HepG2 (cell line): ENCODE measurements around the gene HEATR5B. TPM values are rescaled to one million over a fixed set of nuclear protein-coding genes. Genes with fewer than 3 reads are reported as not detected.

ENCODE experiments used
- ATAC-seq: fragments of 200-7000 bp; cut with Tn5 transposase; 3 replicates; pipeline ENCODE4 v1.9.1; 2020; ENCODE audit warnings: mild to moderate bottlenecking, moderate library complexity
- BruUV-seq: library from RNA; stranded (reverse); fragments of 400-500 nt; replicated peaks from 2 replicates; lab custom pipeline; 2021; lab: Mats Ljungman, UMichigan
- CTCF ChIA-PET: fragments of 300-600 bp; formaldehyde crosslinking; extraction: SDS; loops from one replicate; lab custom pipeline; 2021; ENCODE audit warnings: low total read pairs, inconsistent platforms, low intra/inter-chr PET ratio; lab: Yijun Ruan, JAX
- POLR2A ChIA-PET: fragments of 350-600 bp; sonication (Branson Sonifier 250); formaldehyde crosslinking; loops from one replicate; lab custom pipeline; 2020; ENCODE audit warnings: antibody characterized with exemption, inconsistent platforms; lab: Yijun Ruan, JAX
- DNase-seq: peaks from one replicate; pipeline ENCODE4 v3.0.0-alpha.2; 2015; ENCODE audit warnings: low spot score
- FAIRE-seq: peaks from 3 replicates; lab custom pipeline; 2011; peaks lifted over from hg19 to GRCh38; lab: Jason Lieb, UNC
- H2AFZ ChIP-seq: one replicate; pipeline ENCODE4 v1.6.1; 2011; ENCODE audit warnings: low read length, inconsistent platforms
- H3K27ac ChIP-seq: fragments of 300-600 bp; 3 replicates; pipeline ENCODE4 v1.8.0; 2011; ENCODE audit warnings: mixed run types, mild to moderate bottlenecking, mixed read lengths, low read length, inconsistent platforms; ENCODE audit not compliant: insufficient read depth; ENCODE audit errors: extremely low read length
- H3K27me3 ChIP-seq, 2 experiments: fragments of 200-600 bp in 1 of 2; 2 replicates in 1 of 2; 3 replicates in 1 of 2; pipeline versions ENCODE4 v1.6.0 to v1.8.0; 2011; ENCODE audit warnings: low read length in 2 of 2, mild to moderate bottlenecking in 2 of 2, moderate library complexity in 2 of 2, inconsistent platforms in 1 of 2; ENCODE audit not compliant: insufficient read depth in 2 of 2, control insufficient read depth in 1 of 2
- H3K36me3 ChIP-seq, 2 experiments: fragments of 200-600 bp in 1 of 2; replicated peaks in 1 of 2; 2 replicates in 1 of 2; 3 replicates in 1 of 2; pipeline versions ENCODE4 v1.5.1 to v1.8.0; 2011; ENCODE audit warnings: low read length in 2 of 2, inconsistent platforms in 1 of 2; ENCODE audit not compliant: insufficient read depth in 2 of 2, control insufficient read depth in 1 of 2
- H3K4me1 ChIP-seq: 2 replicates; pipeline ENCODE4 v1.5.1; 2012; ENCODE audit warnings: low read length, inconsistent platforms; ENCODE audit not compliant: insufficient read depth
- H3K4me2 ChIP-seq: 2 replicates; pipeline ENCODE4 v1.6.0; 2011; ENCODE audit warnings: low read depth, low read length, inconsistent platforms
- H3K4me3 ChIP-seq, 3 experiments: fragments of 200-600 bp in 1 of 3; sonication (generic), shearing (Covaris generic) in 1 of 3; replicated peaks in 1 of 3; 2 replicates each; pipeline ENCODE4 v1.5.1; 2011 to 2016; ENCODE audit warnings: low read length in 3 of 3, inconsistent platforms in 2 of 3, low read depth in 2 of 3, mild to moderate bottlenecking in 2 of 3, control low read depth in 1 of 3, mixed read lengths in 1 of 3; ENCODE audit not compliant: insufficient read depth in 1 of 3
- H3K79me2 ChIP-seq: one replicate; pipeline ENCODE4 v1.6.1; 2011; ENCODE audit warnings: low read length, inconsistent platforms; ENCODE audit not compliant: insufficient read depth
- H3K9ac ChIP-seq: 2 replicates; pipeline ENCODE4 v1.6.0; 2011; ENCODE audit warnings: mild to moderate bottlenecking, low read depth, low read length, inconsistent platforms; ENCODE audit not compliant: insufficient read depth
- H3K9me3 ChIP-seq: 2 replicates; pipeline ENCODE4 v1.5.1; 2012; ENCODE audit warnings: mild to moderate bottlenecking, low read length
- H4K20me1 ChIP-seq: 2 replicates; pipeline ENCODE4 v1.6.0; 2011; ENCODE audit warnings: inconsistent platforms, mild to moderate bottlenecking, low read length, moderate library complexity; ENCODE audit not compliant: insufficient read depth
- ARID4A ChIP-seq: sonication (generic); formaldehyde crosslinking; IDR thresholded peaks from 2 replicates; pipeline ENCODE4 v1.5.0; 2020; ENCODE audit warnings: mild to moderate bottlenecking, missing genetic modification reagents, borderline replicate concordance
- DZIP1 ChIP-seq: sonication (generic); formaldehyde crosslinking; IDR thresholded peaks from 2 replicates; pipeline ENCODE4 v1.5.0; 2020; ENCODE audit warnings: mild to moderate bottlenecking, missing genetic modification reagents
- HOMEZ ChIP-seq: IDR thresholded peaks from 2 replicates; pipeline ENCODE4 v1.6.1; 2016; ENCODE audit warnings: low read depth
- KMT2B ChIP-seq: IDR thresholded peaks from 2 replicates; pipeline ENCODE4 v1.6.1; 2016; ENCODE audit warnings: missing genetic modification reagents, missing compliant biosample characterization
- NR2F6 ChIP-seq, 2 experiments: IDR thresholded peaks; 2 replicates each; pipeline ENCODE4 v1.6.1; 2016; ENCODE audit warnings: antibody characterized with exemption in 1 of 2, mild to moderate bottlenecking in 1 of 2
- PHF5A ChIP-seq: IDR thresholded peaks from one replicate; pipeline ENCODE4 v1.6.1; 2018; ENCODE audit warnings: low read depth, missing genetic modification reagents; ENCODE audit not compliant: unreplicated experiment
- RBAK ChIP-seq: sonication (generic); formaldehyde crosslinking; IDR thresholded peaks from 2 replicates; pipeline ENCODE4 v1.5.1; 2020; ENCODE audit warnings: mild to moderate bottlenecking, missing genetic modification reagents
- U2AF1 ChIP-seq: fragments of 200-400 bp; formaldehyde crosslinking; optimal IDR thresholded peaks from 2 replicates; pipeline ENCODE3; 2017; ENCODE audit warnings: mild to moderate bottlenecking, low read depth, low read length
- ZEB1 ChIP-seq: IDR thresholded peaks from 2 replicates; pipeline ENCODE4 v1.6.1; 2012; ENCODE audit warnings: mild to moderate bottlenecking, low read depth, inconsistent platforms; ENCODE audit not compliant: insufficient replicate concordance
- ZNF282 ChIP-seq: fragments of 450-650 bp; IDR thresholded peaks from 2 replicates; pipeline ENCODE4 v1.6.1; 2018; ENCODE audit not compliant: partially characterized antibody
- ZNF317 ChIP-seq: sonication (generic); formaldehyde crosslinking; IDR thresholded peaks from 2 replicates; pipeline ENCODE4 v1.5.0; 2020; ENCODE audit warnings: mild to moderate bottlenecking, missing genetic modification reagents
- ZNF33B ChIP-seq: sonication (generic); formaldehyde crosslinking; IDR thresholded peaks from 2 replicates; pipeline ENCODE4 v1.5.1; 2020; ENCODE audit warnings: mild to moderate bottlenecking, missing genetic modification reagents
- ZNF773 ChIP-seq: sonication (generic); formaldehyde crosslinking; IDR thresholded peaks from 2 replicates; pipeline ENCODE4 v1.4.0; 2020; ENCODE audit warnings: missing genetic modification reagents, borderline replicate concordance
- WGBS: methylation state at CpG from one replicate; pipeline ENCODE4 v1.1.6; 2017; ENCODE audit warnings: low lambda C conversion rate; 5-methylcytosine and 5-hydroxymethylcytosine counted together
- in situ Hi-C: cut with HindIII; loops from 2 replicates; pipeline ENCODE4 v1.10.0; 2017; ENCODE audit warnings: low pct_unique_long_range_greater_than_20kb; ENCODE audit not compliant: extremely low pct_ligation_motif_present
- intact Hi-C: fragments of 100-400 bp; cut with micrococcal nuclease; formaldehyde crosslinking; loops from one replicate; pipeline ENCODE4 v1.10.0; 2022; ENCODE audit not compliant: unreplicated experiment
- polyA plus RNA-seq, 8 experiments: library from polyadenylated mRNA; depleted of rRNA in 3 of 8; stranded (reverse) in 7 of 8; unstranded in 1 of 8; fragments of >200 nt; fragmentation: Illumina TruSeq in 4 of 8; extraction: Trizol in 4 of 8; gene quantifications; 2 replicates each; pipeline versions ENCODE4 v1.2.1 to v1.2.3, GENCODE V29; 2011 to 2016; ENCODE audit warnings: low read depth in 4 of 8, missing spikeins in 1 of 8, mixed read lengths in 1 of 8; ENCODE audit not compliant: insufficient read depth in 1 of 8
- total RNA-seq, 5 experiments: library from RNA; depleted of rRNA; stranded (reverse); fragments of >200 nt; fragmentation: Illumina TruSeq; extraction: Trizol; gene quantifications; 2 replicates each; pipeline ENCODE4 v1.2.3, GENCODE V29; 2016; ENCODE audit warnings: low read depth in 1 of 5

The HEATR5B gene
- total and polyA plus RNA-seq, 2 of the 13 experiments (the other 11 are each of a cell fraction or from before 2014, with no cell fraction given) = 12.7 to 16.3 TPM

GRCh38 chr2:37080689-37081088 is 3.5 kb downstream of the HEATR5B start:
- no peak overlapping the region for H3K9ac ChIP-seq
- CTCF ChIA-PET = no interaction called here
- H3K27me3 ChIP-seq = no peaks in the 10 kb centered on the region; a peak in 1 of 5 replicates
- intact Hi-C loops (loop anchor here (5.0 to 10.0 kb wide), 2 partner anchors 113 to 154 kb away; partner anchors contain the start of genes CEBPZ, NDUFAF7 and STRN), in situ Hi-C loops (no loop called here)
- POLR2A ChIA-PET = no interaction called here
- no peak overlapping the region for H3K4me3 ChIP-seq
- peaks cover 6 to 23% of the 10 kb centered on the region in 2 experiments for H3K36me3 ChIP-seq
- WGBS = 85% methylated on average over 3 of the region's 3 CpGs
- H4K20me1 ChIP-seq = no peaks in the 10 kb centered on the region
- no peak overlapping the region for H3K27ac ChIP-seq
- H2AFZ ChIP-seq = no peak overlapping the region
- no peak for ATAC-seq
- BruUV-seq = no TSS peak
- peaks cover 12% of the 10 kb centered on the region for H3K79me2 ChIP-seq
- FAIRE-seq = no peak
- H3K9me3 ChIP-seq = no peaks in the 10 kb centered on the region
- no peak for DNase-seq
- H3K4me1 ChIP-seq = peaks cover 22% of the 10 kb centered on the region
- no peak overlapping the region for H3K4me2 ChIP-seq
- TF ChIP-seq HOMEZ (CRISPR knock-in tag) (no peak), PHF5A (CRISPR knock-in tag) (no peak), KMT2B (CRISPR knock-in tag) (no peak), DZIP1 (CRISPR knock-in tag) (no peak), ZEB1 (no peak), ZNF282 (no peak), ZNF317 (CRISPR knock-in tag) (no peak), ZNF773 (CRISPR knock-in tag) (no peak), RBAK (no peak), ARID4A (no peak), U2AF1 (no peak), NR2F6 (IDR thresholded peaks at IDR 0.05) (no peak), NR2F6 (CRISPR knock-in tag; IDR thresholded peaks at IDR 0.05) (no peak), ZNF33B (CRISPR knock-in tag) (no peak)
